Right renal cortex interstitium (tissue), 3 donors: ENCODE results near the gene AXIN1. TPM values are rescaled to one million over a fixed set of nuclear protein-coding genes. Genes with fewer than 3 reads are reported as not detected.
"Not testable (repeated sequence)": the region's sequence is repeated elsewhere in the genome, so short reads cannot be mapped to it uniquely, and the experiment has no call there.

Experiments used
- DNase-seq, 3 donors: peaks; one replicate each; pipeline ENCODE4 v3.0.0-alpha.2; 2013; ENCODE audit warnings: low read depth in 3 of 3, low spot score in 2 of 3
- polyA plus RNA-seq, 3 donors: library from polyadenylated mRNA; unstranded; fragments of 120-200 nt; gene quantifications; one replicate each; pipeline ENCODE4 v1.2.1, GENCODE V29; 2013; ENCODE audit not compliant: insufficient read length in 3 of 3

Gene AXIN1
- polyA plus RNA-seq, 3 donors = 15.2 to 17.0 (median 15.5) TPM

- no peak for DNase-seq
These were observed 18.5 kb upstream of the AXIN1 start for GRCh38 chr16:370979-371514.

GRCh38 chr16:370443-370842 is 17.9 kb upstream of the AXIN1 start, which contains the start of gene MRPL28:
Gene MRPL28, minus strand, starts transcription at chr16:370538. Its CDS starts 320 bp downstream, at chr16:370218.
- peak; percentile 80 to 87 (median 84) for DNase-seq

- DNase-seq = no peak
These were observed 17.4 kb upstream of the AXIN1 start for GRCh38 chr16:369866-370436.

GRCh38 chr16:369275-369865 is 16.8 kb upstream of the AXIN1 start:
- DNase-seq = no peak

- no peak for DNase-seq
These were observed 16.1 kb upstream of the AXIN1 start for GRCh38 chr16:368388-369158.

GRCh38 chr16:367333-367903 is 14.9 kb upstream of the AXIN1 start:
- no peak for DNase-seq

- DNase-seq = no peak
These were observed 14.0 kb upstream of the AXIN1 start for GRCh38 chr16:366476-366875.

- DNase-seq = no peak
These were observed 12.3 kb upstream of the AXIN1 start for GRCh38 chr16:364595-365491.

- no peak for DNase-seq
These were observed 11.4 kb upstream of the AXIN1 start for GRCh38 chr16:363766-364490.

- no peak for DNase-seq
These were observed 10.7 kb upstream of the AXIN1 start for GRCh38 chr16:363110-363765.

GRCh38 chr16:362702-362999 is 10.1 kb upstream of the AXIN1 start:
- not testable (repeated sequence) for DNase-seq

- DNase-seq = no peak
These were observed 9.6 kb upstream of the AXIN1 start for GRCh38 chr16:361872-362701.

GRCh38 chr16:361341-361871 is 8.9 kb upstream of the AXIN1 start:
- no peak for DNase-seq

- DNase-seq = no peak
These were observed 8.3 kb upstream of the AXIN1 start for GRCh38 chr16:360698-361336.

- no peak for DNase-seq
These were observed 7.6 kb upstream of the AXIN1 start for GRCh38 chr16:359871-360697.

- no peak for DNase-seq
These were observed 6.7 kb upstream of the AXIN1 start for GRCh38 chr16:359067-359763.
